ENCODE data around the gene ARHGAP5. TPM values are rescaled to one million over a fixed set of nuclear protein-coding genes. Genes with fewer than 3 reads are reported as not detected.

ARHGAP5 gene, protein sequence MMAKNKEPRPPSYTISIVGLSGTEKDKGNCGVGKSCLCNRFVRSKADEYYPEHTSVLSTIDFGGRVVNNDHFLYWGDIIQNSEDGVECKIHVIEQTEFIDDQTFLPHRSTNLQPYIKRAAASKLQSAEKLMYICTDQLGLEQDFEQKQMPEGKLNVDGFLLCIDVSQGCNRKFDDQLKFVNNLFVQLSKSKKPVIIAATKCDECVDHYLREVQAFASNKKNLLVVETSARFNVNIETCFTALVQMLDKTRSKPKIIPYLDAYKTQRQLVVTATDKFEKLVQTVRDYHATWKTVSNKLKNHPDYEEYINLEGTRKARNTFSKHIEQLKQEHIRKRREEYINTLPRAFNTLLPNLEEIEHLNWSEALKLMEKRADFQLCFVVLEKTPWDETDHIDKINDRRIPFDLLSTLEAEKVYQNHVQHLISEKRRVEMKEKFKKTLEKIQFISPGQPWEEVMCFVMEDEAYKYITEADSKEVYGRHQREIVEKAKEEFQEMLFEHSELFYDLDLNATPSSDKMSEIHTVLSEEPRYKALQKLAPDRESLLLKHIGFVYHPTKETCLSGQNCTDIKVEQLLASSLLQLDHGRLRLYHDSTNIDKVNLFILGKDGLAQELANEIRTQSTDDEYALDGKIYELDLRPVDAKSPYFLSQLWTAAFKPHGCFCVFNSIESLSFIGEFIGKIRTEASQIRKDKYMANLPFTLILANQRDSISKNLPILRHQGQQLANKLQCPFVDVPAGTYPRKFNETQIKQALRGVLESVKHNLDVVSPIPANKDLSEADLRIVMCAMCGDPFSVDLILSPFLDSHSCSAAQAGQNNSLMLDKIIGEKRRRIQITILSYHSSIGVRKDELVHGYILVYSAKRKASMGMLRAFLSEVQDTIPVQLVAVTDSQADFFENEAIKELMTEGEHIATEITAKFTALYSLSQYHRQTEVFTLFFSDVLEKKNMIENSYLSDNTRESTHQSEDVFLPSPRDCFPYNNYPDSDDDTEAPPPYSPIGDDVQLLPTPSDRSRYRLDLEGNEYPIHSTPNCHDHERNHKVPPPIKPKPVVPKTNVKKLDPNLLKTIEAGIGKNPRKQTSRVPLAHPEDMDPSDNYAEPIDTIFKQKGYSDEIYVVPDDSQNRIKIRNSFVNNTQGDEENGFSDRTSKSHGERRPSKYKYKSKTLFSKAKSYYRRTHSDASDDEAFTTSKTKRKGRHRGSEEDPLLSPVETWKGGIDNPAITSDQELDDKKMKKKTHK (N-terminal part only)
- 100 to 1,000 TPM; 101 to 124 (median 102) TPM for total RNA-seq

- TF ChIP-seq CTCF (IDR thresholded peaks at IDR 0.05; ENCODE audit: low read depth), result no peak
Measured at GRCh38 chr14:32077081-32078022, at the start of gene ARHGAP5. Gene ARHGAP5, plus strand, starts transcription at chr14:32077304. Its CDS starts 13,366 bp downstream, at chr14:32090670.

DNA sequence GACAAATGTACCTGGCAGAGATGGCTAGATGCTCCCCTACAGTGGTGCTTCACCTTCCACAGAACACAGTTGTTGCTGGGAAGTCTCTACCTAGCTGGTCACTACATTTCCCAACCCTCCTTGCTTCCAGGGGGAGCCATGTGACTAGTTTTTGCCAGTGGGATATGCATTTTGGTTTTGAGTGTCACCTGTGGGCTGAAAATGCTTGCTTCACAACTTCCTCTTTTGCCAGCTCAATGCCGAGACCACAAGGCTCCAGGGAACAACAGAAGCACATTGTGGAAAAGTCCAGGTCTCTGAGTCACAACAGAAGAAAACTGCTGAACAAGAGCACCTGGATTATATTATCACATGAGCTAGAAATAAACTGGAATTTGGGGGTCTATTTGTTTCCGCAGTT is 48.5 kb upstream of the ARHGAP5 start:
- no peak for TF ChIP-seq CTCF (IDR thresholded peaks at IDR 0.05; ENCODE audit: low read depth)

DNA sequence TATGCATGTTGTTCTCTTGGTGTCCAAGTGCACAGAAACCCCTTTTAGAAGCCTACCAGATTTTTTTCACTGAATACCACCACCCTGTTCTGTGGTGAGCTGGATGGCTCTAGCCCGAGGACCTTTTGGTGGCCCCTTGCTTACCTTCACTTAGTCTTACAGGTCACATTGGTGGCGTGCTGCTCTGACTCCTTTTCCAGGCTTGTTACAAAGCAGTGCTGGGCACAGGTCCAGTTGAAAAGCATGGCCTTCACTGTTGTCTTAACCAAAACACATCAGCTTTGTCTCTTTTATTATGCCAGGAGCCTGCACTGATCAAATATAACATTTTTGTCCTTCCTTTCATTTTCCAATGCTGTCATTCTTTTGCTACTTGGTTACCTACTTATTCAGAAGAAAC is 43.6 kb upstream of the ARHGAP5 start:
- TF ChIP-seq CTCF (IDR thresholded peaks at IDR 0.05; ENCODE audit: low read depth), result no peak

GRCh38 chr14:32038876-32039275 is 38.2 kb upstream of the ARHGAP5 start:
- TF ChIP-seq CTCF (IDR thresholded peaks at IDR 0.05; ENCODE audit: low read depth), result no peak

- TF ChIP-seq CTCF (IDR thresholded peaks at IDR 0.05; ENCODE audit: low read depth), result no peak
Measured at GRCh38 chr14:32039401-32040030, 37.6 kb upstream of the ARHGAP5 start.

DNA sequence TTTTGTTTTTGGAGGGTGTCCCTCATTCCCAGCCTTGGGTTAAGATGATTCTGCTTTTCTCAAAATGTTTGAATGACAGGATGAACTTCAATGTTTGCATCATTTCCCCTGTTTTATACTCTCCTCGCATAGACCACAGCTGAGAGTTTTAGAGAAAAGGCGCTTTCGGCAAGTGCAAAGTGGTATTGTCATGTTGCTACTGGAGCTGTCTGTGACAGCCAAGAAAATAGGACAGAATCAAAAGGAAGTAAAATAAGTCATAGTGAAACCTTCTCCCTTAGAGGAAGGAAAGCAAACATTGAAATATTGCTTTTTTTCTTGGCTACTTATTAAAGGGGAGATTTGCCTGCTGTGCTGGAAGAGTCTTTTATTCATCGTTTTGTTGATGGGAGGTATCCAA is 33.5 kb upstream of the ARHGAP5 start:
- TF ChIP-seq CTCF (IDR thresholded peaks at IDR 0.05; ENCODE audit: low read depth), result no peak

Measured in subcutaneous adipose tissue (tissue), 4 donors.